Measurements from ENCODE around the gene KIF24. TPM values are rescaled to one million over a fixed set of nuclear protein-coding genes. Genes with fewer than 3 reads are reported as not detected.
A peak's percentile ranks its signal among the peaks of the same experiment; 100 is the strongest.

Gene KIF24
- polyA plus RNA-seq, 1 of the 3 experiments (the other 2 are of a cell fraction), result 1.2 TPM

DNA sequence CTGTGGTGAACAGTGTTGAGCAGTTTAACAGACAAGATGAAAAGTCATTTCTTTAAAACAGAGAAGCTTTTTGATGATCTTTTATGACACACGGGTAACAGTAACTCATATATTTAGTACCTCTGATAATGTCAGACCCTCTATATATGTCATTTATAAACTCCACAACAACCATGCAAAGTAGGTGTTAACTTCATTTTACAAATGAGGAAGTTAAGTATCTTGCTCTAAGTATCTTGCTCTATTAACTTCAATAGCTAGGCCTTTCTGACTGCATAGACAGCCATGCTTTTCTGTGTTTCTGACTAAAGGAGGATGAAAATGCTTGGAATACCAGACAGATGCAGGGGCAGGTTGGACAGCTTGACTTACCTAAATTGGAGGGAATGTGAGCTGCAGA lies 2.1 kb upstream of the KIF24 start:
- Histone ChIP-seq H2AFZ (ENCODE audit: low read depth) (no peak overlapping the region), H3K4me2 (no peak overlapping the region), H3K4me1 (ENCODE audit: control insufficient read depth in 1 of 2, insufficient read depth in 2 of 2, low read depth in 1 of 2, low read length in 1 of 2) (peaks cover 4 to 6% of the 10 kb centered on the region in 2 experiments), H3K4me3 (ENCODE audit: low read depth in 2 of 2, low read length in 1 of 2) (no peak overlapping the region), H3K27ac (ENCODE audit: low read depth in 2 of 2, low read length in 1 of 2) (no peak overlapping the region), H3K9me3 (no peaks in the 10 kb centered on the region), H4K20me1 (ENCODE audit: insufficient read depth) (no peaks in the 10 kb centered on the region; the same call in 1 of the 2 replicates), H3F3A (replicated peaks; ENCODE audit: insufficient read depth) (peaks cover 6% of the 10 kb centered on the region), H3K9me2 (no peaks in the 10 kb centered on the region), H3K9ac (no peak overlapping the region), H3K79me2 (ENCODE audit: insufficient read depth) (peaks cover 65% of the 10 kb centered on the region), H3K36me3 (replicated peaks in 1 of 2; ENCODE audit: control insufficient read depth in 1 of 2, insufficient read depth in 2 of 2, low read length in 1 of 2) (peaks cover 3% of the 10 kb centered on the region in 2 experiments), H3K27me3 (ENCODE audit: insufficient read depth) (no peaks in the 10 kb centered on the region)
- WGBS (ENCODE audit: low lambda C conversion rate), result 93% methylated on average over 1 of the region's 1 CpG
- no peak for TF ChIP-seq POLR2AphosphoS5 (IDR thresholded peaks at IDR 0.05; ENCODE audit: low read depth, low read length)
- CTCF ChIA-PET, result interaction anchor here (1.4 to 6.7 kb wide), 8 partner anchors 15 to 303 kb away, joined by 4 to 149 read pairs (median 23); partner anchors contain the start of gene MYORG
- POLR2A ChIA-PET, result no interaction called here
- no peak for DNase-seq

GRCh38 chr9:34328500-34328986 lies 525 bp downstream of the KIF24 start:
- H3K9ac ChIP-seq, result peak overlapping the region; percentile 78
- H3K79me2 ChIP-seq (ENCODE audit: insufficient read depth), result peaks cover 61% of the 10 kb centered on the region
- peak overlapping the region; percentile 75 to 78 for H3K27ac ChIP-seq (ENCODE audit: low read depth in 2 of 2, low read length in 1 of 2)
- H3K9me2 ChIP-seq, result no peaks in the 10 kb centered on the region
- no peaks in the 10 kb centered on the region for H3K9me3 ChIP-seq
- H3F3A ChIP-seq (replicated peaks; ENCODE audit: insufficient read depth), result peaks cover 6% of the 10 kb centered on the region
- POLR2A ChIA-PET, result no interaction called here
- no peaks in the 10 kb centered on the region for H3K27me3 ChIP-seq (ENCODE audit: insufficient read depth)
- TF ChIP-seq NFIC (IDR thresholded peaks at IDR 0.05; ENCODE audit: borderline replicate concordance) (no peak), ELF1 (IDR thresholded peaks at IDR 0.05) (peak; percentile 63), GABPA (IDR thresholded peaks at IDR 0.05; ENCODE audit: low read depth) (peak; percentile 69)
- peaks cover 6 to 7% of the 10 kb centered on the region in 2 experiments for H3K4me1 ChIP-seq (ENCODE audit: control insufficient read depth in 1 of 2, insufficient read depth in 2 of 2, low read depth in 1 of 2, low read length in 1 of 2)
- H3K4me3 ChIP-seq (ENCODE audit: low read depth in 2 of 2, low read length in 1 of 2), result peak overlapping the region; percentile 73 to 93
- CTCF ChIA-PET, result interaction anchor here (1.4 kb wide), 1 partner anchor 51 kb away, joined by 5 read pairs; no protein-coding TSS in a partner anchor
- no peaks in the 10 kb centered on the region for H3K36me3 ChIP-seq (replicated peaks in 1 of 2; ENCODE audit: control insufficient read depth in 1 of 2, insufficient read depth in 2 of 2, low read length in 1 of 2)
- peak overlapping the region; percentile 90 for H2AFZ ChIP-seq (ENCODE audit: low read depth)
- H4K20me1 ChIP-seq (ENCODE audit: insufficient read depth), result no peaks in the 10 kb centered on the region; the same call in 1 of the 2 replicates
- under 1% methylated on average over 11 of the region's 11 CpGs for WGBS (ENCODE audit: low lambda C conversion rate)
- no peak for DNase-seq
- H3K4me2 ChIP-seq, result peak overlapping the region; percentile 85

DNA sequence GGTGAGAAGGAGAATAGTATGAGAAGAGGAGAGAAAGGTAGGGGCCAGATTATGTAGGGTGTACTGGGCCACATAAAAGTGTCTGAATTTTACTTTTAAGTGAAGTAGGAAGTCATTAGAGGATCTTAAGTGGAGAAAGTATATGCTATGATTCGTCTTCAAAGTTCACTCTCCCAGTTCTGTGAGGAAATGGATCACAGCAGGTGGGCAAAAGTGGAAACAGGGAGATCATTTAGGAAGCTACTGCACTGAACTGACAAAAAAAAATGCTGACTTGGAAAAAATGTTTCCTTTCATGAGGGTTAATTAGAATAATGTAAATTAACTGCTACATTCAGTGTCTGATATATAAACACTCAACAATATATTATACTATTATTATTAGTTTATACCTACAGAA lies 2.4 kb downstream of the KIF24 start:
- 80% methylated on average over 1 of the region's 1 CpG for WGBS (ENCODE audit: low lambda C conversion rate)
- no peaks in the 10 kb centered on the region for H3K9me2 ChIP-seq
- peaks cover 4 to 7% of the 10 kb centered on the region in 2 experiments; a peak in 3 of 4 replicates for H3K4me1 ChIP-seq (ENCODE audit: control insufficient read depth in 1 of 2, insufficient read depth in 2 of 2, low read depth in 1 of 2, low read length in 1 of 2)
- no peaks in the 10 kb centered on the region for H3K36me3 ChIP-seq (replicated peaks in 1 of 2; ENCODE audit: control insufficient read depth in 1 of 2, insufficient read depth in 2 of 2, low read length in 1 of 2)
- no peak for DNase-seq
- CTCF ChIA-PET, result no interaction called here
- H3F3A ChIP-seq (replicated peaks; ENCODE audit: insufficient read depth), result peaks cover 8% of the 10 kb centered on the region
- H3K4me2 ChIP-seq, result no peak overlapping the region
- no peak overlapping the region for H3K9ac ChIP-seq
- no peaks in the 10 kb centered on the region for H4K20me1 ChIP-seq (ENCODE audit: insufficient read depth)
- TF ChIP-seq, protein P1, sequence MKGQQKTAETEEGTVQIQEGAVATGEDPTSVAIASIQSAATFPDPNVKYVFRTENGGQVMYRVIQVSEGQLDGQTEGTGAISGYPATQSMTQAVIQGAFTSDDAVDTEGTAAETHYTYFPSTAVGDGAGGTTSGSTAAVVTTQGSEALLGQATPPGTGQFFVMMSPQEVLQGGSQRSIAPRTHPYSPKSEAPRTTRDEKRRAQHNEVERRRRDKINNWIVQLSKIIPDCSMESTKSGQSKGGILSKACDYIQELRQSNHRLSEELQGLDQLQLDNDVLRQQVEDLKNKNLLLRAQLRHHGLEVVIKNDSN (IDR thresholded peaks at IDR 0.05; ENCODE audit: borderline replicate concordance, low read depth), result no peak
- no peak for TF ChIP-seq ELF1 (IDR thresholded peaks at IDR 0.05)
- TF ChIP-seq POLR2AphosphoS5 (IDR thresholded peaks at IDR 0.05; ENCODE audit: low read depth, low read length), result no peak
- no peak for TF ChIP-seq FOXM1 (IDR thresholded peaks at IDR 0.05; ENCODE audit: low read depth)
- no peak for TF ChIP-seq SMC3 (IDR thresholded peaks at IDR 0.05; ENCODE audit: low read depth, low read length)
- H3K9me3 ChIP-seq, result no peaks in the 10 kb centered on the region
- H3K79me2 ChIP-seq (ENCODE audit: insufficient read depth), result peaks cover 65% of the 10 kb centered on the region
- H3K27me3 ChIP-seq (ENCODE audit: insufficient read depth), result no peaks in the 10 kb centered on the region
- no peak overlapping the region for H3K27ac ChIP-seq (ENCODE audit: low read depth in 2 of 2, low read length in 1 of 2)
- no peak overlapping the region for H2AFZ ChIP-seq (ENCODE audit: low read depth)
- POLR2A ChIA-PET, result no interaction called here
- H3K4me3 ChIP-seq (ENCODE audit: low read depth in 2 of 2, low read length in 1 of 2), result no peak overlapping the region
